Measurements from ENCODE around the gene C3orf20. TPM values are rescaled to one million over a fixed set of nuclear protein-coding genes. Genes with fewer than 3 reads are reported as not detected.

C3orf20 gene
- total and polyA plus RNA-seq, 4 experiments from 2014 or later: 0.38 to 0.44 TPM; not detected in 2

- H3K4me3 Mint-ChIP-seq: no peak overlapping the region
- no peaks in the 10 kb centered on the region for H3K4me1 Mint-ChIP-seq
- peaks cover 0 to 10% of the 10 kb centered on the region in 2 donors for H3K36me3 Mint-ChIP-seq
- H3K27ac Mint-ChIP-seq: no peak overlapping the region
- Histone ChIP-seq H3K36me3 (ENCODE audit: insufficient read depth, low read length) (no peaks in the 10 kb centered on the region), H3K27me3 (ENCODE audit: insufficient read depth, low read length) (no peaks in the 10 kb centered on the region), H3K9me3 (ENCODE audit: control insufficient read depth in 1 of 2, low read length in 2 of 2) (no peaks in the 10 kb centered on the region), H3K27ac (ENCODE audit: low read depth, low read length) (no peak overlapping the region), H3K4me3 (ENCODE audit: low read length in 2 of 2) (no peak overlapping the region), H3K4me1 (ENCODE audit: insufficient read depth, low read length) (no peaks in the 10 kb centered on the region)
- no peak for DNase-seq
- H3K9me3 Mint-ChIP-seq: no peaks in the 10 kb centered on the region
- intact Hi-C loops (cut with micrococcal nuclease): no loop called here
- CTCF ChIA-PET (ENCODE audit: partially characterized antibody): no interaction called here
- H3K27me3 Mint-ChIP-seq: no peaks in the 10 kb centered on the region
- POLR2A ChIA-PET (ENCODE audit: partially characterized antibody): no interaction called here
Observed at GRCh38 chr3:14726441-14726780, 51.5 kb downstream of the C3orf20 start.

GRCh38 chr3:14728113-14728512, 53.2 kb downstream of the C3orf20 start:
- no peak overlapping the region for H3K4me3 Mint-ChIP-seq
- CTCF ChIA-PET (ENCODE audit: partially characterized antibody): no interaction called here
- H3K4me1 ChIP-seq (ENCODE audit: insufficient read depth, low read length): no peaks in the 10 kb centered on the region
- H3K27ac ChIP-seq (ENCODE audit: low read depth, low read length): no peak overlapping the region
- intact Hi-C loops (cut with micrococcal nuclease): no loop called here
- no peaks in the 10 kb centered on the region for H3K9me3 Mint-ChIP-seq
- no peaks in the 10 kb centered on the region for H3K36me3 Mint-ChIP-seq
- no peaks in the 10 kb centered on the region for H3K4me1 Mint-ChIP-seq
- H3K27me3 Mint-ChIP-seq: no peaks in the 10 kb centered on the region
- H3K4me3 ChIP-seq (ENCODE audit: low read length in 2 of 2): no peak overlapping the region
- no peaks in the 10 kb centered on the region for H3K9me3 ChIP-seq (ENCODE audit: control insufficient read depth in 1 of 2, low read length in 2 of 2)
- no peak for DNase-seq
- POLR2A ChIA-PET (ENCODE audit: partially characterized antibody): no interaction called here
- no peaks in the 10 kb centered on the region for H3K27me3 ChIP-seq (ENCODE audit: insufficient read depth, low read length)
- H3K36me3 ChIP-seq (ENCODE audit: insufficient read depth, low read length): no peaks in the 10 kb centered on the region
- no peak overlapping the region for H3K27ac Mint-ChIP-seq

- Mint-ChIP-seq H3K27ac (no peak overlapping the region), H3K27me3 (no peaks in the 10 kb centered on the region), H3K4me3 (no peak overlapping the region), H3K4me1 (no peaks in the 10 kb centered on the region), H3K36me3 (no peaks in the 10 kb centered on the region), H3K9me3 (no peaks in the 10 kb centered on the region)
- no peak overlapping the region for H3K27ac ChIP-seq (ENCODE audit: low read depth, low read length)
- H3K36me3 ChIP-seq (ENCODE audit: insufficient read depth, low read length): no peaks in the 10 kb centered on the region
- POLR2A ChIA-PET (ENCODE audit: partially characterized antibody): no interaction called here
- no peaks in the 10 kb centered on the region for H3K4me1 ChIP-seq (ENCODE audit: insufficient read depth, low read length)
- CTCF ChIA-PET (ENCODE audit: partially characterized antibody): no interaction called here
- H3K27me3 ChIP-seq (ENCODE audit: insufficient read depth, low read length): no peaks in the 10 kb centered on the region
- no peaks in the 10 kb centered on the region for H3K9me3 ChIP-seq (ENCODE audit: control insufficient read depth in 1 of 2, low read length in 2 of 2)
- H3K4me3 ChIP-seq (ENCODE audit: low read length in 2 of 2): no peak overlapping the region
- intact Hi-C loops (cut with micrococcal nuclease): no loop called here
- no peak for DNase-seq
Observed at GRCh38 chr3:14730703-14731382, 55.9 kb downstream of the C3orf20 start.

- CTCF ChIA-PET (ENCODE audit: partially characterized antibody): no interaction called here
Observed at GRCh38 chr3:14740983-14741382, 66.0 kb downstream of the C3orf20 start.

GRCh38 chr3:14741510-14741909, 66.6 kb downstream of the C3orf20 start:
- peaks cover 0 to 21% (median 12%) of the 10 kb centered on the region in 8 donors for H3K9me3 Mint-ChIP-seq
- peaks cover 16 to 18% of the 10 kb centered on the region in 2 donors for H3K27me3 Mint-ChIP-seq
- no peaks in the 10 kb centered on the region for H3K36me3 ChIP-seq (ENCODE audit: insufficient read depth, low read length)
- no peak overlapping the region for H3K27ac ChIP-seq (ENCODE audit: low read depth, low read length)
- no peak overlapping the region for H3K4me3 ChIP-seq (ENCODE audit: low read length in 2 of 2)
- no peaks in the 10 kb centered on the region for H3K27me3 ChIP-seq (ENCODE audit: insufficient read depth, low read length)
- no peaks in the 10 kb centered on the region for H3K9me3 ChIP-seq (ENCODE audit: control insufficient read depth in 1 of 2, low read length in 2 of 2)
- peaks cover 3 to 8% of the 10 kb centered on the region in 2 donors for H3K36me3 Mint-ChIP-seq
- no peak overlapping the region for H3K4me3 Mint-ChIP-seq
- no peaks in the 10 kb centered on the region for H3K4me1 ChIP-seq (ENCODE audit: insufficient read depth, low read length)
- ChIA-PET POLR2A (ENCODE audit: partially characterized antibody) (no interaction called here), CTCF (ENCODE audit: partially characterized antibody) (no interaction called here)
- no peak for DNase-seq
- intact Hi-C loops (cut with micrococcal nuclease): no loop called here
- H3K4me1 Mint-ChIP-seq: no peaks in the 10 kb centered on the region
- peak overlapping the region in 1 of 7 donors; percentile 2 for H3K27ac Mint-ChIP-seq

More at GRCh38 chr3:14740983-14741382, 66.0 kb downstream of the C3orf20 start:
- no peak overlapping the region for H3K4me3 Mint-ChIP-seq
- H3K36me3 Mint-ChIP-seq: peaks cover 3 to 8% of the 10 kb centered on the region in 2 donors
- no peaks in the 10 kb centered on the region for H3K4me1 Mint-ChIP-seq
- H3K27me3 ChIP-seq (ENCODE audit: insufficient read depth, low read length): no peaks in the 10 kb centered on the region
- H3K36me3 ChIP-seq (ENCODE audit: insufficient read depth, low read length): no peaks in the 10 kb centered on the region
- intact Hi-C loops (cut with micrococcal nuclease): no loop called here
- H3K27ac Mint-ChIP-seq: peak overlapping the region in 1 of 7 donors; percentile 2
- POLR2A ChIA-PET (ENCODE audit: partially characterized antibody): no interaction called here
- DNase-seq: no peak
- H3K27me3 Mint-ChIP-seq: peaks cover 16 to 18% of the 10 kb centered on the region in 2 donors
- no peaks in the 10 kb centered on the region for H3K9me3 ChIP-seq (ENCODE audit: control insufficient read depth in 1 of 2, low read length in 2 of 2)
- H3K4me3 ChIP-seq (ENCODE audit: low read length in 2 of 2): no peak overlapping the region
- H3K9me3 Mint-ChIP-seq: peaks cover 0 to 21% (median 12%) of the 10 kb centered on the region in 8 donors
- no peak overlapping the region for H3K27ac ChIP-seq (ENCODE audit: low read depth, low read length)
- H3K4me1 ChIP-seq (ENCODE audit: insufficient read depth, low read length): no peaks in the 10 kb centered on the region

GRCh38 chr3:14744556-14744955, 69.6 kb downstream of the C3orf20 start:
- Mint-ChIP-seq H3K4me1 (no peaks in the 10 kb centered on the region), H3K27ac (no peak overlapping the region), H3K36me3 (peaks cover 3 to 8% of the 10 kb centered on the region in 2 donors), H3K9me3 (peaks cover 0 to 21% (median 13%) of the 10 kb centered on the region in 8 donors), H3K4me3 (no peak overlapping the region), H3K27me3 (peaks cover 12 to 23% of the 10 kb centered on the region in 2 donors)
- intact Hi-C loops (cut with micrococcal nuclease): no loop called here
- ChIA-PET CTCF (ENCODE audit: partially characterized antibody) (no interaction called here), POLR2A (ENCODE audit: partially characterized antibody) (no interaction called here)
- Histone ChIP-seq H3K27me3 (ENCODE audit: insufficient read depth, low read length) (no peaks in the 10 kb centered on the region), H3K27ac (ENCODE audit: low read depth, low read length) (no peak overlapping the region), H3K9me3 (ENCODE audit: control insufficient read depth in 1 of 2, low read length in 2 of 2) (no peaks in the 10 kb centered on the region), H3K4me3 (ENCODE audit: low read length in 2 of 2) (no peak overlapping the region), H3K4me1 (ENCODE audit: insufficient read depth, low read length) (no peaks in the 10 kb centered on the region), H3K36me3 (ENCODE audit: insufficient read depth, low read length) (no peaks in the 10 kb centered on the region)
- no peak for DNase-seq

- intact Hi-C loops (cut with micrococcal nuclease): no loop called here
- Histone ChIP-seq H3K4me3 (ENCODE audit: low read length in 2 of 2) (no peak overlapping the region), H3K27ac (ENCODE audit: low read depth, low read length) (no peak overlapping the region), H3K4me1 (ENCODE audit: insufficient read depth, low read length) (no peaks in the 10 kb centered on the region), H3K27me3 (ENCODE audit: insufficient read depth, low read length) (no peaks in the 10 kb centered on the region), H3K36me3 (ENCODE audit: insufficient read depth, low read length) (no peaks in the 10 kb centered on the region), H3K9me3 (ENCODE audit: control insufficient read depth in 1 of 2, low read length in 2 of 2) (no peaks in the 10 kb centered on the region)
- H3K36me3 Mint-ChIP-seq: peaks cover 2 to 9% of the 10 kb centered on the region in 2 donors
- H3K4me1 Mint-ChIP-seq: no peaks in the 10 kb centered on the region
- peak overlapping the region in 1 of 8 donors; percentile 60 for H3K4me3 Mint-ChIP-seq
- DNase-seq: no peak
- CTCF ChIA-PET (ENCODE audit: partially characterized antibody): no interaction called here
- POLR2A ChIA-PET (ENCODE audit: partially characterized antibody): no interaction called here
- peaks cover 13 to 14% of the 10 kb centered on the region in 2 donors for H3K27me3 Mint-ChIP-seq
- peaks cover 0 to 29% (median 20%) of the 10 kb centered on the region in 8 donors for H3K9me3 Mint-ChIP-seq
- no peak overlapping the region for H3K27ac Mint-ChIP-seq
Observed at GRCh38 chr3:14750650-14751049, 75.7 kb downstream of the C3orf20 start.
